ENCODE data around the gene MEX3B.

DNA sequence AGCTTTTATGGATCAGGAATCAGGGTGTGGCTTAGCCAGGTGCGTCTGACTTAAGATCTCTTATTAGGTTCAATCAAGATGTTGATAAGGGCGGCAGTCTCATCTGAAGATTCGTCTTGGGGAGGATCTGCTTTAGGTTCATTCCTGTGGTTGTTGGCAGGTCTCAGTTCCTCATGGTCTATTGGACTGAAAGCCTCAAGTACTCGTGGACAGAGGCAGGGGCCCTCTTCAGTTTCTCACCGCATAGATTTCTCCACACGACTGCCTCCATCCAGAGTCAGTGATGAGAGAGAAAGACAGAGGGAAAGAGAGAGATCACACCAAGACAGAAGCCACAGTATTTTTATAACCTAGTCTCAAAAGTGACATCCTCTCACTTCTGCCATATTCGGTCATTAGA, 9.4 kb downstream of the MEX3B start:
- TF ChIP-seq, protein P1, sequence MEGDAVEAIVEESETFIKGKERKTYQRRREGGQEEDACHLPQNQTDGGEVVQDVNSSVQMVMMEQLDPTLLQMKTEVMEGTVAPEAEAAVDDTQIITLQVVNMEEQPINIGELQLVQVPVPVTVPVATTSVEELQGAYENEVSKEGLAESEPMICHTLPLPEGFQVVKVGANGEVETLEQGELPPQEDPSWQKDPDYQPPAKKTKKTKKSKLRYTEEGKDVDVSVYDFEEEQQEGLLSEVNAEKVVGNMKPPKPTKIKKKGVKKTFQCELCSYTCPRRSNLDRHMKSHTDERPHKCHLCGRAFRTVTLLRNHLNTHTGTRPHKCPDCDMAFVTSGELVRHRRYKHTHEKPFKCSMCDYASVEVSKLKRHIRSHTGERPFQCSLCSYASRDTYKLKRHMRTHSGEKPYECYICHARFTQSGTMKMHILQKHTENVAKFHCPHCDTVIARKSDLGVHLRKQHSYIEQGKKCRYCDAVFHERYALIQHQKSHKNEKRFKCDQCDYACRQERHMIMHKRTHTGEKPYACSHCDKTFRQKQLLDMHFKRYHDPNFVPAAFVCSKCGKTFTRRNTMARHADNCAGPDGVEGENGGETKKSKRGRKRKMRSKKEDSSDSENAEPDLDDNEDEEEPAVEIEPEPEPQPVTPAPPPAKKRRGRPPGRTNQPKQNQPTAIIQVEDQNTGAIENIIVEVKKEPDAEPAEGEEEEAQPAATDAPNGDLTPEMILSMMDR (tag by site-specific recombination; IDR thresholded peaks at IDR 0.05), result no peak
- no peak for TF ChIP-seq ZNF24 (tag by site-specific recombination; IDR thresholded peaks at IDR 0.05)

Data from HEK293 (cell line).